Right ventricle myocardium superior (tissue), 1 donor: ENCODE data around the gene GREM2. TPM values are rescaled to one million over a fixed set of nuclear protein-coding genes. Genes with fewer than 3 reads are reported as not detected.
A peak's percentile ranks its signal among the peaks of the same experiment; 100 is the strongest.

Experiments used
- ATAC-seq: fragments of 200-7000 bp; cut with Tn5 transposase; one replicate; pipeline ENCODE4 v1.9.1; 2020; ENCODE audit warnings: mild to moderate bottlenecking; ENCODE audit not compliant: poor library complexity
- DNase-seq: peaks from one replicate; pipeline ENCODE4 v3.0.0-alpha.2; 2020
- intact Hi-C: fragments of 100-400 bp; cut with DNase I; formaldehyde crosslinking; loops from one replicate; pipeline ENCODE4 v1.11.2; 2022
- total RNA-seq: library from RNA; stranded (reverse); fragmentation: NEBNext Ultra II Directional; extraction: Animal tissue kit (Norgen Biotek cat#: 25700); gene quantifications from one replicate; pipeline ENCODE4 v1.2.1, GENCODE V29; 2021
- donor health status: DM: no; HTN: yes; CAD: no; lungs with severe emphysema.

The GREM2 gene
- total RNA-seq, 1 donor from 2014 or later: not detected

DNA sequence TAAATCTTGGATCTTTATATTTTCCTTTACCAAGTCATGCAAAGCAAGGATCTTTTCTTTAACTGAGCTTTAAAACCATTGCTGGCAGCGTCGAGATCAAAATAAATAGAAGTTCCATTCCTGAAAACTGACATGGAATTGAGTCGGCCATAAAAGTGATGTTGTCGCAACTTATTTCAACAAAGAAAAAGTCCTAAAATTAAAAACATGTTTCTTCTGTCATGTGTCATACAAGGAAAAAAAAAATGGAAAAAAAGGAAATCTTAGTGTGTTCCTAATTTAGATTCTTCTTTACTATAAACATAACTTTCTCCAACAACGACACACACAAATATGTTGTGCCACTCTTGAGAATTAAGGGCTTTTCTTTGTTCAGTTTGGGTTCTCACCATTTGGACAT, 34.9 kb downstream of the GREM2 start:
- DNase-seq: no peak
- ATAC-seq: no peak
- intact Hi-C loops: no loop called here

DNA sequence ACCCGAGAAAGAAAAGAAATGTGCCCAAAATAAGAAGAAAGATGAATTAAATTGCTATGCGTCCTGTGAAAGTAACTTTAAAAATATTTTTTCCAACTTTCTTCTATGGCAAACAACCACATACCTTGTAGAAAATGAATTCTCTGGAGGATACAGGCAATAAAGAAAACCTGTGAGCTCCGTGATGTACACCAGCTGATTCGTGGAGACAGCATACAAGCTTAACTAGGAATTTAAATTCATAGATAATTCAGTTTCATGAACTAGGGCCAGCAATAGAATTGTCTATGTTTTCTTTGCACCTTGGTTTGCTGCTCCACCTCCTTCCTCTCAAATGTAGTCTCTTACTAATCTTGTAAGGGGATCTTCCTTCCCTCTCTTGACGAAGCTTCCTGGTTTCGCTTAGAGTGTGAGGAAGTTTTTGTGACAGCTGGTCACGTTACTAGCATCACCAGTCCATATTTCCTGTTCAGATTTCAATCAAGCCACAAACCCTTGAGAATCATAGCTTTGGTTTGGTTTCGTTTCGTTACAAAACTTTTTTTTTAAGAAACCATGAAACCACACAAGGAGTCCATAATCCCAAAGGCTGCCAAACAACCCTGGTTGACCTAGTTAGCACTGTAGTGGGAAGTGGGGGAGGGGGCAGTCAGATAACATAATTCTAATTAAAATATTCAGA, 35.8 kb downstream of the GREM2 start:
- intact Hi-C loops: no loop called here
- peak; percentile 46 for ATAC-seq
- no peak for DNase-seq

GRCh38 chr1:240572328-240572727, 39.6 kb downstream of the GREM2 start:
- intact Hi-C loops: no loop called here
- no peak for ATAC-seq
- DNase-seq: no peak

- DNase-seq: no peak
- intact Hi-C loops: no loop called here
- ATAC-seq: no peak
Observed at GRCh38 chr1:240571782-240572181, 40.2 kb downstream of the GREM2 start.

GRCh38 chr1:240567066-240567465, 44.9 kb downstream of the GREM2 start:
- no peak for DNase-seq
- intact Hi-C loops: no loop called here
- no peak for ATAC-seq

- no peak for ATAC-seq
- DNase-seq: no peak
- intact Hi-C loops: no loop called here
Observed at GRCh38 chr1:240562779-240563178, 49.2 kb downstream of the GREM2 start.

DNA sequence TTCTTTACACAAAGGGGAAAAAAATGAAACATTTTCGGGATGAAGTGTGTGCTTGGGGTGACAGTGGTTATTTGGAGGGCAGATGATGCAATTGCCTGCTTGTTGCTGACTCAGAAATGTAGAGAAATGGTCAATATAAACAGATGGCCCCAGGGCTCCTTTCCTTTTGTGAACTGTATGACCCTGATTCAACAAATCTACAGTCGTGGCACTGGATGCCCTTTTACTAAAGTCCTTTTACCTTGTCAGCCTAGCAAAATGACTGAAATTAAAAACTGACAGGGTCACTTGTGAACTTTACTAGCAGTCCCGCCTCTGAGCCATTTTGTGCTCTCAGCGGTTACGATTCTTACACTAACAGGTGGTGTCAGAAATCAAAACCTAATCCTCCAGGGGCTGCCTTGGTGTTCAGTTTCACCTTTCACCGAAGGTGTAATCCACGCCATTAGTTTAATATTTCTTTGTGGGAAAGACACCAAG, 49.8 kb downstream of the GREM2 start:
- ATAC-seq (no peak), DNase-seq (no peak)
- intact Hi-C loops: no loop called here

DNA sequence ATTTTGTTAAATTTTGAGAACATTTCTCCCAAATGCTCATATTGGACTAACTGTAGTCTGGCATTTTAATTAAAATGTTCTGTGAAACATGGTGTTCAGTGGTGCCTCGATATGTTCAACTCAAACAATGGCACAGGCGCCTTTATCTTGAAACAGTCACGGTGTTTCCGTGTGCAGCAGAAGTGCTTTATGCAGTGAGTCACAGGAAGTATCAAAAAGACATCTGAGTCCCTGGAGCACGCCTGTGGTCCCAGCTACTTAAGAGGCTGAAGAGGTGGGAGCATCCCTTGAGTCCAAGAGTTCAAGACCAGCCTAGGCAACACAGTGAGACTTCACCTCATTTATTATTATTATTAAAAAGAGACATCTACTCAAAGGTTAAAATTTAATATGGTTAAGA, 52.2 kb downstream of the GREM2 start:
- intact Hi-C loops: no loop called here
- ATAC-seq (no peak), DNase-seq (no peak)

DNA sequence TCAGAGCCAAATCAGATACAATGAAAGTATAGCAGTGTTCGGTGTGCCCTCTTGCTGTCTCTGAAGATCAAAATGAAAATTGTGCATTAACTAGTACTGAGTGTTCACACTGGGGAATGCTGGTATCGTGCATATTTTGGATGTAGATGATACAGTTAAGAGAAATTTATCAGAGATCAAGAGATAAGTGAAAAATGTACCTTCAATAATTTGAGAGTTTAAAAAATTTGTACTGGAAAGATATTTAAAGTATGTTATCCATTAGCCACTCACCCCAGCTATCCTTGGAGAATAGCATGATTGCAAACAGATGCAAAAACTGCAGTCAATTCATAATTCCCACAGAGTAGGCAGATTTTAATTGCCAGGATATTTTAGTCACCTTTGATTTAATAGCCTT, 56.4 kb downstream of the GREM2 start:
- no peak for DNase-seq
- intact Hi-C loops: no loop called here
- no peak for ATAC-seq

- no peak for DNase-seq
- intact Hi-C loops: no loop called here
- no peak for ATAC-seq
Observed at GRCh38 chr1:240553351-240553750, 58.6 kb downstream of the GREM2 start.

- DNase-seq: no peak
- intact Hi-C loops: no loop called here
- no peak for ATAC-seq
Observed at GRCh38 chr1:240539769-240540414, 72.1 kb downstream of the GREM2 start.

DNA sequence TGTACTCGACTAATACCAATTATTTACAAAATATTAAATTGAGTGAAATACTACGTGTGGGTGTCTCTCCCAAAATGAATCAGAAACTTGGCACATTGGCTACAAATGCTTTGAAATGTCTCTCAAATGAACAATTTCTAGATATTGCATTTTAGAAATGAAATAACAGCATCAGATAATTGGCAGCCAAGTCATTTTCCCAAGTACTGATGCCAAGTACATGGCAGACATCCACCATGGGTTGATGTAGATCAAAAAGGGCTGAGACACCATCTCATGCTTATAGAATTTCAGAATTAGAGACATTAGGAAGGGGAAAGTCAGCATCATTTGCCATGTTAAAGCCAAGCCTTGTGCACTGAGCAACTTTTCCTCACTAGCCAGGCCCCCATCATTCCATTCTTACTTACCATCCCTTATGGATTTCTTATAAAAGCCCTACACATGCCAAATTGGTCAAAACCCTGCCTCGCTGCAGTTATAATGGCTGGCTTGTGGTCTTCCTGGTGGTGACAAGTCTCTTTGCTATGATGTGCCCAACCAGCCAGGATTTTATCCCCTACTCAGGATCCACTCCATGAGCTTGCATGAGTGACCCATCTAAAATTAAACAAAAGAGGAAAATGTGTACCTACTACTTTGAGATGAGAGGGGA, 73.1 kb downstream of the GREM2 start:
- intact Hi-C loops: no loop called here
- DNase-seq: no peak
- ATAC-seq: no peak

DNA sequence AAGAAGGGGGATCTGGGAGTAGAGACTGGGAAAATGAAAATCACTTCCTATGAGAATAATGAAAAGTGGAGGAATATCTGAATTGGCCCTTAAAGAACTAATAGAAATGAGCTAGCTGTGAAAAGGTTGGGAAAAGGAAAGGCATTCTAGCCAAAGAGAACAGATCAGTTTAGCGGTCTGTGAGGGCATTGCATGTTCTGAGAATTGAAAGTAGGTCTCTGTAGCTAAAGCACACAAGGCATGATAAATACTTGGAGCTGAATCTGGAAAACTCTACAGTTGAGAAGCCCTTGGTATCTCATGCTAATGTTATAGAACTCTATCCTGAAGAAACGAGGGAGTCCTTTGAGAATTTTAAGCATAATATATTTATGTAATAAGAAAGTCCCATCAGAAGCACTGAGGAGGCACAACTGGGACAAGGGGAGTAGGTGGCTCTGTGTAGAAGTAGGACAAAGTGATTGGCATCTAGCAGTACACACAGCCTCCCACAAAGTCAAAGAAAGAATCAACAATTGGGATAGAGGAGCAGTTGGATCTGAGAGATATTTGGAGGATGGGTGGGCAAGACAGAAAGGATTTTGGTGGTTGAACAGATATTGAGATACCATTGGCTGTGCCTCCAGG, 78.7 kb downstream of the GREM2 start:
- intact Hi-C loops: no loop called here
- ATAC-seq (no peak), DNase-seq (no peak)

GRCh38 chr1:240528591-240528990, 83.4 kb downstream of the GREM2 start:
- DNase-seq: no peak
- intact Hi-C loops: no loop called here
- ATAC-seq: no peak

GRCh38 chr1:240527086-240527485, 84.9 kb downstream of the GREM2 start:
- ATAC-seq (no peak), DNase-seq (no peak)
- intact Hi-C loops: no loop called here

- ATAC-seq: no peak
- intact Hi-C loops: no loop called here
- no peak for DNase-seq
Observed at GRCh38 chr1:240526312-240526711, 85.6 kb downstream of the GREM2 start.

DNA sequence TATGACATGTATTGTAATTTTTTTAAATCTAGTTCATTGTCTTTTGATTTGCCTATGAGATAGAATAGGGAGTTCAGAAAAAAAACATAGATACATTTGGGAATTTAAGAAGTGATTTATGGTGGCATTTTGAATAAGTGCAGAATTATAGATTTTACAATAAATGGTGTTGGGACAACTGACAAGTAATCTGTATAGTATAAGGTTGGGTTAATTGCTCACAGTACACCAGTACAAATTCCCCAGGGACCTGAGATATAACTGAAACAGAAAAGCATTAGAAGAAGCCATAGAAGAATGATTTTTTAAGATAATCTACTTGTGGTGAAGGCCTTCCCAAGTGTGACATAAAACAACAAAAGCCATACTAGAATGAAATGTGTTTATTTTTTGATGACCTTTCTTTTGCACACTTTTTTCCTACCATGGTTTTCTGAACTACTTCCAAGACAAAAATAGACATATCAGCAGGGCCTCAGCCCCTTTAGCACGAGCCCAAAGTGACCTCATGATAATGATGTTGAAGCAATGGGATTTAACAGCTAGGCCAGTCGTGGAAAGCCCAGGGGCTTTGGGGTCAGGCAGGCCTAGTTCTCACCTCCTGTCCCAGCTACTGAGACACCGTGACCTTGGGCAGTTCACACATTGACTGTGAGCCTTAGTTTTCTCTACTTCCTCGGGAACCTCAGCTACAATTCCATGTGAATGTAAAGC, 87.4 kb downstream of the GREM2 start:
- intact Hi-C loops: no loop called here
- DNase-seq (no peak), ATAC-seq (no peak)

DNA sequence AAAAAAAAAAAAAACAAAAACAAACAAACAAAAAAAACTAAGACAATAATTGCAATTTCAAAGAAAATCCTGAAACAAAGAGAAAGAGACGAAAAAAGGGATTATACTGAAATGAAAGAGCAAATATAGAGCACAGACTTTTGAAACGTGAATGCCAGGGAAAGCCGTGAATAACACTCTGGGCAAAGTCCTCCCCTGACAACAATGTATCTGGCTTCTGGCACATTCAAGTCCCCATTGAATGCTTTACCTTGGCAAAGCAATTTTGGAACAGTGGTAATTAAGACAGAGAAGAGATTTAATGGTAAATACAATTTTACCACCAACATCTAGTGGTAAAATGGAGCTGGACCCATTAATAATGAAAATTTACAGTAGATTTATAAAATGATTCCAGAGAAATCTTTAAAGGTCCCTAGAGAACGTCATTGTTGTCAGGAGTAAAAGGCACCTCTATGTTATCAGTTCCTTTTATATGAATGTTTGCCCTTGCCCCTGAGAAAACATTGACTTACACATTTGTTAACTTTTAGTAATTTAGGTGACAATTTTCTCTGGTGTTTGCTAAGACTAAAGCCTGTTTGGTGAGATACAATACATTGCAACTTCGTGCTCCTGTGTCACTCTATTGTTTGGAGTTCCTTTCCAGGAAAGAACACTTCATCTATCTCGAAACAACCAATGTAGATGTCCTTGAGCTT, 89.7 kb downstream of the GREM2 start:
- intact Hi-C loops: no loop called here
- no peak for DNase-seq
- ATAC-seq: no peak

DNA sequence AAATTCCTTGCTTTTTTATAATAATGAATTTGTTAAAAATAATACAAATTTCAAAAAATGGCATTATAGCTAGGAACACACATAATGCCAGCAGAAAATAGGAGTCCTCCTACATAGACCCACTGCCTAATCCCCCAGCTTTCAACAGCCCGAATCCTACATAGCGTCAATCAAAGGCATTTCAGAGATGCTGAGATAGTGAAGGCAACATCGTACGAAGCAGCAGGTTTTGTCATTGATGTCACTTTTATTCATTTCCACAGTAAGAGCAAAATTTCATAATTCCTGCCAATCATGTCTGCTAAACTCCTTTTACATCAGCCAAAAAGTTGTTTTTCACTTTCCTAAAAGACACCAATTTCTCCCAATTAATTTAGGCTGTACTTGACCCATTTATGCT, 94.1 kb downstream of the GREM2 start:
- intact Hi-C loops: no loop called here
- no peak for ATAC-seq
- DNase-seq: no peak
